CD4-positive, alpha-beta T cell treated with Interleukin-6 for 4 hours (primary cell): ENCODE data around the gene AKR1C8.
A peak's percentile ranks its signal among the peaks of the same experiment; 100 is the strongest.
"Not testable (repeated sequence)": the region's sequence is repeated elsewhere in the genome, so short reads cannot be mapped to it uniquely, and the experiment has no call there.

Experiments used
- DNase-seq: peaks from one replicate; pipeline ENCODE4 v3.0.0-alpha.2; 2020; ENCODE audit warnings: mixed read lengths

The AKR1C8 gene

DNA sequence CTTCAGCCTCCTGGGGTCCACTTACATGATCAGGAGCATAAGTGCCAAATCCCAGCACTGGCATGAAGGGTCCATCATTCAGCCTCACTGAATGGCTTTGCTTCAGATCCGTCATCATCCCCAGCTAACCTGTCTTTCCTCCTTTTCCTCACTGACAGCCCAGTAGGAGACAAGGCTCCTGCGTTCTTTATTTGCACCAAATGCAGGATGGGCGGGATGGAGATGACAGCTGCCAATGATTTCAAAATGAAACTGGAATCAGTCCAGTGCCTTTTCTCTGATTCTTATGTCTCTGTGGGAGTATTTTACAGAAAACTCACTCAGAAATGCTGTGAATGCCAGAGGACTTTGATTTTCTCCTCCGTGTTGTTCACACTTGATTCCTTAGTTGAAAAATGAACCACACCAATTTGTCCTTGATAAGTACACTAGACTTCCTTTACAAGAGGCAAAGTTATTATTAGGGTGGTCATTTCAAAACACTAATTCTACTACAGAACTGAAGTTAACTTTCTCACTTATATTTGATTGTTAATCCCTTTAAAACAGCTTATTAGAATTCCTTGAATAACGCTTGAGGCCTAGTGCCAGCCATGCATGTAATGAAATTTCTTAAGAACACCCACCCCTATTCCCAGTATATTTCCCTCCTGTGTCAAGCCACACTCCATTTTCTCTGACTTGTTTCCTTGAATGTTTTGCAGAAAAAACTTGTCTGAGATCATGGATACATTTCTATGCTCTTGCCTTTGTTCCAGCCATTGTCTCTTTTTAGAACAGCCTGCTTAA is at the start of gene AKR1C8:
TSS of gene AKR1C8 (minus strand) at position 164 of the 789 bp plus-strand sequence. CDS start at position 118, 46 bp downstream.
- DNase-seq = no peak

DNA sequence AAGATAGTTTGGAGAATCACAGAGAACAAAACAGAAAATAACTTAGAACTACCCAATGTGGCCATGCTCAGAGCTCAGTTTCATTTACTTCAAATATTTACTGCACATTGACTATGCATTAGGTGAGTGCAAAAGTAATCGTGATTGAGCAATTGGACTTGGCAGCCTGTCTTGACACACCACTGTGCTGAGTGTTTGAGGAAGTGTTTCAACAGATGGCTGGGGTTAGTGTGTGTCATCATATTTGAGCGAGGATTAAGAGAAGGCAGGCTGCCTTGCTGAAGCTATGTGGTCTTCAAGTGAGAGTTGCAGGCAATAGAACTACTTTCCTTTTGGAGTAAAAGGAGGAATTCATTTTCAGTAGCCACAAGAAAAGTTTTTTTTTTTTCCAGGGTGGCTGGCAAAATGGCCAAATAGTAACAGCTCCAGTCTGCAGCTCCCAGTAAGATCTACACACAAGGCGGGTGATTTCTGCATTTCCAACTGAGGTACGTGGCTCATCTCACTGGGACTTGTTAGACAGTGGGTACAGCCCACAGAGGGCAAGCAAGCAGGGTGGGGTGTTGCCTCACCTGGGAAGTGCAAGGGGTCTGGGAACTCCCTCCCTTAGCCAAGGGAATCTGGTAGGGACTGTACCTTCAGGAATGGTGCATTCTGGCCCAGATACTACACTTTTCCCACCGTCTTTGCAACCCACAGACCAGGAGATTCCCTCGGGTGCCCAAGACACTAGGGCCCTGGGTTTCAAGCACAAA is 49.3 kb upstream of the AKR1C8 start:
- no peak for DNase-seq

DNA sequence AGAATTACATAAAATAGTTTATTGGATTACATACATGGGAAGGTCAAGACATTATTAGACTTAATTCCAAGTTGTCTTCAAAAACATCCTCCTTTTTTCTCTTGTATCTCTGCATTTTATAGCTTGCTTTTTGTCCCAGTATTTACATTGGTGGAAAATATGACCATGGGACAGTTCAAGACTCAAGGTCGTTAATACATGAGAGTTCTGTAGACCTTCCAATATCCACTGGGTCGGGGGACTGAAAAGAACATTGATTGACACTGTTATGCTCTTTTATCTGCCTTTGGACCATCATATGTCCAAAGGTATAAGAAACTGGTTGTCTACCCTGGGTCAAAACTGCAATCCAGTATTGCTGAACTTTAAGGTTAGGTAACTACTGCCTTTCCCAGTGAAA is 48.4 kb upstream of the AKR1C8 start:
- no peak for DNase-seq

DNA sequence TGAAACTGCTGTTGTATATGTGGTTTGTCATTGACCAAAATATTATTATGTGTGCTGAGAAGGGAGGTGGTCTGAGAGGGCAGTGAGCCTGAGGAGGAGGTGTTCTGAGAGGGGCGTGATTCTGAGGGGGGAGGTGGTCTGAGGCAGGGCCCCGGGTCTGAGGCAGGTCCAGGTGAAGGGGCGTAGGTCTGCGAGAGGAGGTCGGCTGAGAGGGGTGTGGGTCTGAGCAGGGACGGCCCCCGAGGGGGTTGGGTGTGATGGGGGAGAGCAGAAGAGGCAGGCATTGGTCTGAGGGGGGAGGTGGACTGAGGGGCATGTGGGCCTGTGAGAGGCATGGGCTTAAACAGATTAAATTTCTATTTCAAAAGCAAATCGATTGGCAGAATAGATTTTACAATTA is 44.1 kb upstream of the AKR1C8 start:
- DNase-seq = no peak

DNA sequence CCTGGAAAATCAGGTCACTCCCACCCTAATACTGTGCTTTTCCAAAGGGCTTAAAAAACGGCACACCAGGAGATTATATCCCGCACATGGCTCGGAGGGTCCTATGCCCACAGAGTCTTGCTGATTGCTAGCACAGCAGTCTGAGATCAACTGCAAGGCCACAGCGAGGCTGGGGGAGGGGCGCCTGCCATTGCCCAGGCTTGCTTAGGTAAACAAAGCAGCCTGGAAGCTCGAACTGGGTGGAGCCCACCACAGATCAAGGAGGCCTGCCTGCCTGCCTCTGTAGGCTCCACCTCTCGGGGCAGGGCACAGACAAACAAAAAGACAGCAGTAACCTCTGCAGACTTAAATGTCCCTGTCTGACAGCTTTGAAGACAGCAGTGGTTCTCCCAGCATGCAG is 38.0 kb upstream of the AKR1C8 start:
- DNase-seq = not testable (repeated sequence)

DNA sequence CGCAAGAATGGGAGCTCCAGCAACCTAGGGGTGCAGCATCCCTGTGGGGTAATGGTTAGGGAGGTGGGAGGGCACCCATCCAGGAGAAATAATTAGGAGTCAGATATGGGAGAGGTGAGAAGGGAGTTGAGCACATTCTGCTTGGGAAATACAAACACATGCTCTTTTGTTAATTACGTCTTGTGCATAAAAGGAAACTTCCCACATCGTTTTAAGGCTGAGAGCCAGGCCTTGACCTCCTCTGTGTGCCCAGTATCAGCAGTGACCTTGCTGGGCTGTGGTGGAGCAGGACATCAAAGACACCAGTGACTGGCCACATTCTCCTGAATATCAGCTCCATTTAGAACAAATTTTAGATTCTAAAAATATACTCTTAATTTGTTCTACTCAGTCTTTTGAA is 34.3 kb upstream of the AKR1C8 start:
- no peak for DNase-seq

DNA sequence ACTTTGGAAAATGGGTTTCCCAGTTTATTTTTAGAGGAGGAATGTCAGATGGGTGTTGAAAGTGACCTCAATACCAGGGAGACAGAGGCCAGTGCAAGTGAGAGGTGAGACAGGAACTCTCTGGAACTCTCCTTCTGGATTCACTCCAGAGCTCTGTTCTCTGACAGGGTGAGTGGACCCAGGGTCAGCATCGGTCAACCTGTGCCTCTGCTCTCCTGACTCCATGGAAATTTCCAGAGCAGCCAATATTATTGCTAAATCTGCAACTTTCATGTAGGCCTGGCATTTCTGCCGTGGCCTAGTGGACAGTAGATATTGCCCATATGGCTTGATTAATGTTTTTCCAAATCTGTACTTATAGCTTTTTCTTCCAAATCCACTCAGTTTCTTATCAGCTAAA is 31.9 kb upstream of the AKR1C8 start:
- DNase-seq = no peak

DNA sequence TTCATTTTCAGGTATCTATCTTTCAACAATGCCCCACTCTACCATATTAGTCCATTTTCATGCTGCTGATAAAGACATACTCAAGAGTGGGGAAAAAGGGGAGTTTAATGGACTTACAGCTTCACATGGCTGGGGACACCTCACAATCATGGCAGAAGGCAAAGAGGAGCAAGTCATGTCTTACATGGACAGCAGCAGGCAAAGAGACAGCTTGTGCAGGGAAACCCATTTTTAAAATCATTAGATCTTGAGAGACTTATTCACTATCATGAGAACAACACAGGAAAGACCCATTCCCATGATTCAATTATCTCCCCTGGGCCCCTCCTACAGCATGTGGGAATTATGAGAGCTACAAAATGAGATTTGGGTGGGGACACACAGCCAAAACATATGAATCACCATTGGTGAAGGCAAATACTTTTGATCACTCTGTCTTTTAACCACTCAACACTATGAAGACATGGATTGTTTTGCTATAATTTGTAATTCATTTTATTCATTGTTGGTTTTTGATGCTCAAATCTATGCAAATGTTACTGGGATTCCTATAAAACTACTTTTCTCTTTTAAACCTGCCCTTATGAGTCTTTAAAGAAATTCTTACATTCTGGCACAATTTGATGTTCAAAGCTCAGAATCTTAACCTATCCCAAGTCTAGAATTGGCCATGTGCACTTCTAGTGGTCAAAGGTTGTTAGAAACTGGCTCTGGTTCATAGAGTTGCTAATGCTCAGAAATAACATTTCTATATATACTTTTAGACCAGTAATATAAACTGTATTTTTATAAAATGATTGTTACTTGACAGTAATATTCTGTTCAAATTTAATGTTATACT is 27.0 kb upstream of the AKR1C8 start:
- DNase-seq = no peak

DNA sequence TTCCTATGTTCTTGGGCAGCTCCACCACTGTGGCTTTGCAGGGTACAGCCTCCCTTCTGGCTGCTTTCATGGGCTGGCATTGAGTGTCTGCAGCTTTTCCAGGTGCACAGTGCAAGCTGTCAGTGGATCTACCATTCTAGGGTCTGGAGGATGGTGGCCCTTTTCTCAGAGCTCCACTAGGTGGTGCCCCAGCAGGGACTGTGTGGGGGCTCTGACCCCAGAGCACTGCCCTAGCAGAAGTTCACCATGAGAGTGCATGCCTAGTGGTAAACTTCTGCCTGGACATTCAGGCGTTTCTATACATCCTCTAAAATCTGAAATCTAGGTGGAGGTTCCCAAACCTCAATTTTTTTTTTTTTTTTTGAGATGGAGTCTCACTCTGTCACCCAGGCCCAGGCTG is 25.3 kb upstream of the AKR1C8 start:
- DNase-seq = peak; percentile 15

DNA sequence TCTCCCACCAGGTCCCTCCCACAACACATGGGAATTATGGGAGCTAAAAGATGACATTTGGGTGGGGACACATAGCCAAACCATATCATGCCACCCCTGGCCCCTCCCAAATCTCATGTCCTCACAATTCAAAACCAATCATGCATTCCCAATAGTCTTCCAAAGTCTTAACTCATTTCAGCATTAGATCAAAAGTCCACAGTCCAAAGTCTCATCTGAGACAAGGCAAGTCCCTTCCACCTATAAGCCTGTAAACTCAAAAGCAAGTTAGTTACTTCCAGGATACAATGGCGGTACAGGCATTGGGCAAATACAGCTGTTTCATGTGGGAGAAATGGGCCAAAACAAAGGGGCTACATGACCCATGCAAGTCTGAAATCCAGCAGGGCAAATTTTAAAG is 24.8 kb upstream of the AKR1C8 start:
- not testable (repeated sequence) for DNase-seq

DNA sequence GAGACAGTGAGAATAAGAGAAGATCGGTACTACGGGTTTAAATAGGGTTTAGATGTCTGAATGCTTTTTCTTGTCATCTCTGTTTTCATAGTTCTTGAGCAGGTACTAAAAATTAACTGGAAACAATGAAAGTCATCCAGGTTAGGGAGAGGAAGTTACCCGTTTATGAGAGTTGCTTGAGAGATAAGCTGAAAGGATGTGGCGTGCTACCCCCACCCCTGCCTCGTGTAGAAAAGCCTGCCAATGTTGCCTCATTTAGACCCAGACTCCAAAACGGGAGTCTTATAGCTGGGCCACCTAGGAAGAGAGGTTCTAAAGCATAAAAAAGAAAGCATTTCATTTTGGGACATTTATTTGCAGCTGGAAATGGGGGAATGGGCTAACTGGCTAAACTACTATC is 21.8 kb upstream of the AKR1C8 start:
- DNase-seq = no peak

DNA sequence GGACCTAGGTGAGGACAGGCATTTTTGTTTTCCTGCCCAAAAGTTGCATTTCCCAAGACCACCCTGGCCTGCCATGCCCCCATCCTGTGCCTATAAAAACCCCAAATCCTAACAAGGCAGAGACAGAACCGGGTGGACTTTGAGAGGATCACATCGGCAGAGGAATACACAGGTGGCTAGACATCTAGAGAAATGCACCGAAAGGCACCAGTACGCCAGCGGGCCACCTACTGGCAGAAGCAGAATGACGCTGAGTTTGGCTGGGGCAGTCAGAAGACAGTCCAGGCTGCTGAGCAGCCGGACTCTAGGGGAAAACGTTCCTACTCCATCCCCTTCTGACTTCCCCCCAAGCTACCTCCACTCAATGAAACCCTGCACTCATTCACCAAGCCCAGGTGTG is 14.4 kb upstream of the AKR1C8 start:
- no peak for DNase-seq

DNA sequence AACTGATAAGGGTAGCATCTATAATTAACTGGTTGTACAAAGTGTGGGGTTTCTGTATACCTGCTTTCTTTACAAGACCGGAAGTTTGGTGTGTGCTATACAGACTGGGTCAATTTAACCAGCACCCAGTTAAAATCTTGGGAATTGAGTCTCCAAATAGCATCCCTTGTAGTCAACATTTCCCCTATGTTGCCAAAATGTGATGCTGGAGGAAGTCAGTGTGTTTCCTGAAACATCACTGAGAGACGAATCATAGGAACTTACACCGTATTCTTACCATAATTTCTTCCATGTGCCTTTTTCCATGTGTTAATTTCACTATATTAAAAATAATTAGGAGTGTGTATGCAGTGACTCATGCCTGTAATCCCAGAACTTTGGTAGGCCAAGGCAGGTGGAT is 13.4 kb upstream of the AKR1C8 start:
- no peak for DNase-seq

DNA sequence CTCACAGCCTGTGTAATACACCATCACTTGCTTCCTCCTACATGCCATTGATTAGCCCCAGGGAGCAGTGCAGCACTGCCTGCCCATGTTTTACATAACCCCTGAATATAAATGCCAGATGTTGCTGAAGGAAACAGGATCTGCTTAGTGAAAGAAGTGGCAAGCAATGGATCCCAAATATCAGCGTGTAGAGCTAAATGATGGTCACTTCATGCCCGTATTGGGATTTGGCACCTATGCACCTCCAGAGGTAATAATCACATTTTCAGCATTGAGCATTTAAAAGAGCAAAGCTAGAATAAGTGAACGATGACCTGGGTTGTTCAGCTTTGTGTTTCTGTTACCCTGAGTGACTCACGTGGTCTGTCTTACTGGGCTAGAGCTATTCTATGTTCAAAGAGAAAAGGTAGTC is 11.8 kb upstream of the AKR1C8 start, which contains the start of gene AKR1C4:
TSS of gene AKR1C4 (plus strand) at position 136 of the 412 bp plus-strand sequence. CDS start at position 167, 31 bp downstream.
- no peak for DNase-seq

DNA sequence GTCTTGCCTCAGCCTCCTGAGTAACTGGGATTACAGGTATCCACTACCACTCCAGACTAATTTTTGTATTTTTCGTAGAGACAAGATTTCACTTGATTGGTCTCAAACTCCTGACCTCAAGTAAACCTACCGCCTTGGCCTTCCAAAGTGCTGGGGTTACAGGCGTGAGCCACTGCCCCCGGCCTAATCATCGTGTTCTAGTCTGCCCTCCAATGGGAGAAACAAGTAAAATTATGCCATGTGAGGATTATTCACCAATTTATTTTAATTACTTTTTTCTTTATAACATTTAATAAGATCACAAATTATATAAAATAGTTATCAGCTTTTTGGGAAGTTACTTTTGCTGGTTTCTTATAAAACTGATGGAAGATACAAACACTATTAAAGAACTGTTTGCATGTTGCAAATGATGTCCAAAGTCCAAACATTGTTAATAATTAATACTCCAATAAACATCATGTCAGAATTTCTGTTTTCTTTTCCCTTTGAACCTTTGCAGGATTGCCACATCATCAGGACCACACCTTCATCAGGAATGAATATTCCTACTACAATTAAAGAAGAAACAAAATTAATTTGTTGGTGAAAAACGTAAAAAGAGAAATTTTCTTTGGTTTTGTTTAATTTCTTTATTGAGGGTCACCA is 10.9 kb upstream of the AKR1C8 start:
- no peak for DNase-seq

DNA sequence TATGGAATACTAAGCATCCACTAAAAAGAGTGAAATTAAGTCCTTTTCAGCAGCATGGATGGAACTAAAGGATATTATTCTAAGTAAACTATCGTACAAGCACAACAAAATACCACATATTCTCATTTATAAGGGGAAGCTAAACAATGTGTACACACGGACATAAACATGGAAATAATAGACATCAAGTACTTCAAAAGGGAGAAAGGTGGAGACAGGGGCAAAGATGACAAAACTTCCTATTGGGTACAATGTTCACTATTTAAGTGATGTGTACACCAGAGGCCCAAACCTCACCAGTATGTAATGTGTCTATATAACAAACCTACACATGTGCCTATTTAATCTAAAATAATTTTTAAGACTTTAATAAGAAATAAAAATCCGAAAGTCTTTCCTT is 9.5 kb upstream of the AKR1C8 start:
- DNase-seq = no peak

DNA sequence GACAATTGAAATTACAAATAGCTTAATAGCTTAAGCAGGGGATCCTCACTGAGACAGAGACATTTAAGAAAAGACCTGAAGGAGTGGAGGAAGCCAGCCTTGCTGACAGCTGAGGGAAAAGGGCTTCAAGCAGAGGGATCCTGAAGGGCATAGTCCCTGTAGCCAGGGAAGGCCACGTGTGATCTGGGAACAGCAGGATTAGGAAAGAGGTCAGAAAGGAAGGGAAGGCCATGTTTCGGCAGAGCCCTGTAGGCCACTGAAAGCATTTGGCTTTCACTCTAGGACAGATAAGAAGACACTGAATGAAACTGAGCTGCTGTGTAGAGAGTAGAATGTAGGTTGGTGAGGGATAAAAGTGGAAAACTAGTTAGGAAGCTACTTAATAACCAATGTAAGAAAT is 3.4 kb upstream of the AKR1C8 start:
- no peak for DNase-seq

DNA sequence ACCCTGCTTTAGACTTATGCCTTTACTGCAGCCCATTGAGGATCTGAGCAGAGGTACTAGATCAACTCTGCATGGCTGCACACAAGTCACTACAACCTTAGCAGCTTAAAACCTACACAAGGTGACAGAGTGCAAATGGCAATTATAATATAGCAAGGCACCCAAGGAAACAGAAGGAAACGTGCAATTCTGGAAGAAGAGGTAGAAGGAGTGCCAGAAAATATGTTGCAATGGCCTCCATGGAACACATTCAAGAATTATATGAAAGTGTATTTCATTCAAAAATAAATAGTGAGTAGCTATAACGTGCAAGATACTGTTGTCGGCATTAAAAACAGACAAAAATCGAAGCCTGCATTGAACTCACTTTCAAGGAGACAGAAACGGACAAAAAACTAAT is 2.9 kb upstream of the AKR1C8 start:
- DNase-seq = no peak

DNA sequence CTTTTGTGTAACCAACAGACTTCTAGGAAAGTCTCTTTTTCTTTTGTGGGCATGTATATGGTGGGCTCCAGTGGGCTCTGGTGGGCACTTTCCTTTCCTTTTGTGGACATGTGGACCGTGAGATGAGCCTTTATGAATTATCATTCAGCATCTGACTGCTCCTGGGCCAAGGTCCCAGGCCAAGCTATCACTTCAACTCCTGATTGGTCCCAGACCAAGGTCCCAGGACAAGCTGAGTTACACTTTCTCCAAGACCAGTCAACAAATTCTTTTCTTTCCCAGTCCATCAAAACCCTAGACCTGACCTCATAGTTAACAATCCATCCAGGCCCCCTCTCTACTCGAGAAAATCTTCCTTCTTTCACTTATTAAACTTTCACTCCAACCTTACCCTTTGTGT is 1.0 kb downstream of the AKR1C8 start:
- no peak for DNase-seq

DNA sequence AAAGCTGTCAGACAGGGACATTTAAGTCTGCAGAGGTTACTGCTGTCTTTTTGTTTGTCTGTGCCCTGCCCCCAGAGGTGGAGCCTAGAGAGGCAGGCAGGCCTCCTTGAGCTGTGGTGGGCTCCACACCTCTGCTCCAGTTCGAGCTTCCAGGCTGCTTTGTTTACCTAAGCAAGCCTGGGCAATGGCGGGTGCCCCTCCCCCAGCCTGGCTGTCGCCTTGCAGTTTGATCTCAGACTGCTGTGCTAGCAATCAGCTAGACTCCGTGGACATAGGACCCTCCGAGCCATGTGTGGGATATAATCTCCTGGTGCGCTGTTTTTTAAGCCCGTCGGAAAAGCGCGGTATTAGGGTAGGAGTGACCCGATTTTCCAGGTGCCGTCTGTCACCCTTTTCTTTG is 4.4 kb downstream of the AKR1C8 start:
- DNase-seq = not testable (repeated sequence)

DNA sequence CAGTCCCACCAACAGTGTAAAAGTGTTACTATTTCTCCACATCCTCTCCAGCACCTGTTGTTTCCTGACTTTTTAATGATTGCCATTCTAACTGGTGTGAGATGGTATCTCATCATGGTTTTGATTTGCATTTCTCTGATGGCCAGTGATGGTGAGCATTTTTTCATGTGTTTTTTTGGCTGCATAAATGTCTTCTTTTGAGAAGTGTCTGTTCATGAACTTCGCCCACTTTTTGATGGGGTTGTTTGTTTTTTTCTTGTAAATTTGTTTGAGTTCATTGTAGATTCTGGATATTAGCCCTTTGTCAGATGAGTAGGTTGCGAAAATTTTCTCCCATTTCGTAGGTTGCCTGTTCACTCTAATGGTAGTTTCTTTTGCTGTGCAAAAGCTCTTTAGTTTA is 9.4 kb downstream of the AKR1C8 start:
- not testable (repeated sequence) for DNase-seq

DNA sequence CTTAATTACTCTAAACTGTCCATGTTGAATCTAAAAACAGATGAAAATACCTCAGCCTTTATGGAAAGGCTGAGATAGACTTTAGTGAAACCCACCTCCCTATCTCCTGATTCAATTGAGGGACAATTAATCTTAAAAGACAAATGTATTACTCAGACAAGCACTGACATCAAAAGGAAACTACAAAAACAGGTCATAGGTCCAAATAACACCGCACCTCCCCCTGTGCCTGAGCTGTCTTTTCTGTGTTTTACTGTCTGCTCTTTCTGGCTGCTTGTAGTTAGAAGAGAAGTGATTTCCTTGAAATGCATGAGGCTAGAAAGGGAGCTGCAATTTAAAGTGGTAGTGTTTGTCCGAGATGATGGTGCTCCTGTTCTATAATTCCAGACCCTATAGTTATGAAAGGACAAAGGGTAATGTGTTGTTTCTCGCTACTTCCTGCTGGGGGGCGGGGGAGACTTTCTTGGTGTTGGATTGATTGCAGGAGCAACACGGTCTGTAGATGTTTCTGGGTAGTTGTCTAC is 16.0 kb downstream of the AKR1C8 start:
- no peak for DNase-seq

DNA sequence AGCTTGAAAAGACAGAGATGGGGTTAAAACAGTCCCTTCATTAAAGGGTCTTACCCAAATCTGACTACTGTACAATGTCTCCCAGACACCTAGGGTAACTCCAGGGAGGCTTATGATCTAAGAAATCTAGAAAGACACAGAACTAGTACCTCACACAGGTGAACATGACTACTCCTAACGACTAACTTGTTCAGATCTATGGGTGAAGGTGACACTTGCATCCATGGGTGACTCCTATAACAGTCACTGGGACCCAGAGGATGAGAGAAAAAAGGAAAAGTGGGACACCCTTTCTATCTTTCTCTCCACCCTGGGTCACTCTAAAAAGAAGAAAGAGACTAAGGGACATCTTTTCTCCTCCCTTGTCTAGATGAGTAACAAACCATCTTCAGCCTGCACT is 19.2 kb downstream of the AKR1C8 start:
- no peak for DNase-seq
